GM12875 (cell line): ENCODE results near the gene VHLL.

Experiments used
- H3K4me3 ChIP-seq: one replicate; pipeline ENCODE4 v1.5.1; 2011; ENCODE audit warnings: low read depth, low read length, control low read depth
- TF ChIP-seq, protein P1 (sequence below): IDR thresholded peaks from 2 replicates; pipeline ENCODE4 v1.5.1; 2011; ENCODE audit warnings: low read depth, mild to moderate bottlenecking, control low read depth, inconsistent platforms, low read length, moderate library complexity, borderline replicate concordance; ENCODE audit not compliant: insufficient read depth

VHLL gene

GRCh38 chr1:156291226-156292061 lies 7.7 kb downstream of the VHLL start:
- no peak overlapping the region for H3K4me3 ChIP-seq
- TF ChIP-seq, protein P1, sequence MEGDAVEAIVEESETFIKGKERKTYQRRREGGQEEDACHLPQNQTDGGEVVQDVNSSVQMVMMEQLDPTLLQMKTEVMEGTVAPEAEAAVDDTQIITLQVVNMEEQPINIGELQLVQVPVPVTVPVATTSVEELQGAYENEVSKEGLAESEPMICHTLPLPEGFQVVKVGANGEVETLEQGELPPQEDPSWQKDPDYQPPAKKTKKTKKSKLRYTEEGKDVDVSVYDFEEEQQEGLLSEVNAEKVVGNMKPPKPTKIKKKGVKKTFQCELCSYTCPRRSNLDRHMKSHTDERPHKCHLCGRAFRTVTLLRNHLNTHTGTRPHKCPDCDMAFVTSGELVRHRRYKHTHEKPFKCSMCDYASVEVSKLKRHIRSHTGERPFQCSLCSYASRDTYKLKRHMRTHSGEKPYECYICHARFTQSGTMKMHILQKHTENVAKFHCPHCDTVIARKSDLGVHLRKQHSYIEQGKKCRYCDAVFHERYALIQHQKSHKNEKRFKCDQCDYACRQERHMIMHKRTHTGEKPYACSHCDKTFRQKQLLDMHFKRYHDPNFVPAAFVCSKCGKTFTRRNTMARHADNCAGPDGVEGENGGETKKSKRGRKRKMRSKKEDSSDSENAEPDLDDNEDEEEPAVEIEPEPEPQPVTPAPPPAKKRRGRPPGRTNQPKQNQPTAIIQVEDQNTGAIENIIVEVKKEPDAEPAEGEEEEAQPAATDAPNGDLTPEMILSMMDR: no peak

- no peak overlapping the region for H3K4me3 ChIP-seq
- TF ChIP-seq, protein P1: no peak
Measured at GRCh38 chr1:156289857-156290256, 9.2 kb downstream of the VHLL start.

DNA sequence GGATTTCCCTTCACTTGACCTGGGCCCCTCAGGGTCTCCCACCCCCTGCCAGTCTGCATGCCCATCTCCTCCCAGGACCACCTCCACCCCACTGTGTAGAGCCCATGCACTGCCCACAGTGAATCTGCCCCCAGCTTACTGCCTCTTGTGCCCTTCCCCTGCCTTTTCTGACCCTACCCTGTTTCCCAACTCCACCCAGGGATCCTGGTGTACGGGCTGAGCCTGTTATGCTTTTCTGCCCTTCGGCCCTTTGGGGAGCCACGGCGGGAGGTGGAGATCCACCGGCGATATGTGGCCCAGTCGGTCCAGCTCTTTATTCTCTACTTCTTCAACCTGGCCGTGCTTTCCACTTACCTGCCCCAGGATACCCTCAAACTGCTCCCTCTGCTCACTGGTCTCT lies 13.0 kb downstream of the VHLL start:
- H3K4me3 ChIP-seq: no peak overlapping the region
- TF ChIP-seq, protein P1: no peak

- TF ChIP-seq, protein P1: no peak
- H3K4me3 ChIP-seq: no peak overlapping the region
Measured at GRCh38 chr1:156285437-156285836, 13.7 kb downstream of the VHLL start.

DNA sequence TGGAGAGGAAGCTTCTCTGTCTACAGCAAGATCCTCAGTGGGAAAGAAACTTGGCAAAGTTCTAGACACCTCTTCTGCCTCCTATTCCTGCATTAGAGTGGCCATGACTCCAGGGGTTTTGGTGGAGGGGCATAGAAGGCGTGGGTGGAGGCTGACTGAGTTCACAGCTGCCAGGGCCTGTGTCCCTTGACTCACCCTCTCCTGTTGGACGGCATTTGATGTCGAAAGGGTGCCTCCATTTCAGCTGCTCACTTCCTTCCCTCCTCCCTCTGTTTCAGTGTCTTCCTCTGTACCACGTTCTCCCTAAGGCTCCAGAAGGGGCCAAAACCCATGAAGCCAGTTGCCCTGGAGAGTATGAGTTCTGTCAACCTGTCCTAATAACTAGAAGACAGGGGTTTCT lies 14.3 kb downstream of the VHLL start:
- H3K4me3 ChIP-seq: no peak overlapping the region
- TF ChIP-seq, protein P1: no peak

DNA sequence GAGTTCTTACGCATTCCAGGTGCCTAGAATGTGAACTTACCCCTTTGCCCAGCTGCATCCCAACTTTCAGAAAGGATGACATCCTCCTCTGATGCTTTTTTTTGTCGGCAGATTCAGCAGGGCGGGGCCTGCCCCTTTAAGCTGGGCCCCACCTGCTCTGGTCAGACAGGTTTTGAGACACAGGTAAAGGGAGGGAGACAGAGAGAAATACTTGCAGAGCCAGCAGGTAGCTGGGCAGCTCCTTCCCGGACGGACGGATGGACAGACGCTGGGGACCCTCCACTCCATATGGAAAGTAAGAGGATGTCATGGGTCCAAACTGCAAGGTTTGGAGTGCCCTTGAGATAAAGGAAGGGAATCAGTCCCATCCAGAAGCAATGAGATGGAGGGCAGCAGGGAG lies 15.0 kb downstream of the VHLL start, which contains the start of gene TMEM79:
TMEM79 (plus strand) TSS at position 214 of the 400 bp plus-strand sequence. CDS start 902 bp downstream, outside the sequence.
- TF ChIP-seq, protein P1: no peak

DNA sequence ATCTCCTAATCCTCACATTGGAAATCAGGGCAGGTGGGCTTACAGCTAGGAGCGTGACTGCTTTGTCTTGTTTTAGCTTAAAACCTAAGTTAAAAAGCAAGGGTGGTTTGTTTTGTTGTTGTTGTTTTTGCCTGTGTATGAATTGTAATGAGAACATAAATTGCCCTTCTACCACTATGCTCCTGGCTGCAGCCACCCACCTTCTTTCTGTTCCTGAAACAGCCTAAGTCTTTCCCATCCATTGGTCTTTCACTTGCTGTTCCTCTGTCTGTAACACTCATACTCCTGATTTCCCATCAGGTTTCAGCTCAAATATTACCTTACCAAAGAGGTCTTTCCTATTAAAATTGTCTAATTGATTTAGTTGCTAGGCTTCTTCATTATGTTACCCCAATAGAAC lies 15.6 kb downstream of the VHLL start:
- H3K4me3 ChIP-seq: peak overlapping the region; percentile 91
- TF ChIP-seq, protein P1: no peak

More for the DNA sequence above, 15.0 kb downstream of the VHLL start, which contains the start of gene TMEM79:
- peak within 1 kb of the TSS; percentile 91 for H3K4me3 ChIP-seq
